SU-DHL-6 (cell line): ENCODE results near the gene WWOX.

Experiments
- CTCF ChIP-seq: fragments of 200-600 bp; sonication (generic); IDR thresholded peaks from one replicate; pipeline ENCODE4 v1.5.1; 2017; ENCODE audit warnings: antibody characterized with exemption, mild to moderate bottlenecking, low read length, moderate library complexity; ENCODE audit not compliant: insufficient read depth, poor library complexity, severe bottlenecking
- EZH2phosphoT487 ChIP-seq: fragments of 200-600 bp; sonication (generic), shearing (Covaris generic); conservative IDR thresholded peaks from 2 replicates; pipeline ENCODE4 v1.6.1; 2018; ENCODE audit warnings: mild to moderate bottlenecking, antibody characterized with exemption, low read length, moderate library complexity, mixed read lengths

- TF ChIP-seq CTCF (no peak), EZH2phosphoT487 (no peak)
Observed at GRCh38 chr16:78196502-78196901, 97.0 kb downstream of the WWOX start.
